SK-N-SH (cell line): Measurements from ENCODE around the gene WNT4. TPM values are rescaled to one million over a fixed set of nuclear protein-coding genes. Genes with fewer than 3 reads are reported as not detected.

Source experiments
- CTCF ChIA-PET: fragments of 300-600, 350-600 bp; formaldehyde crosslinking; extraction: SDS; loops from one replicate; lab custom pipeline; 2021; lab: Yijun Ruan, JAX
- POLR2A ChIA-PET: fragments of 350-600 bp; sonication (Branson Sonifier 250); formaldehyde crosslinking; extraction: SDS; loops from one replicate; lab custom pipeline; 2020; ENCODE audit warnings: antibody characterized with exemption, inconsistent platforms; lab: Yijun Ruan, JAX
- DNase-seq: peaks from one replicate; pipeline ENCODE4 v3.0.0; 2012
- H2AFZ ChIP-seq: fragments of 200-600 bp; sonication (generic); 2 replicates; pipeline ENCODE4 v1.8.1; 2016; ENCODE audit warnings: antibody characterized with exemption, mild to moderate bottlenecking, low read depth
- H3F3A ChIP-seq: fragments of 200-600 bp; sonication (generic); replicated peaks from 2 replicates; pipeline ENCODE3; 2016; ENCODE audit warnings: antibody characterized with exemption, mild to moderate bottlenecking; ENCODE audit not compliant: insufficient read depth
- H3K27ac ChIP-seq, 2 experiments: fragments of 200-500 bp in 1 of 2; fragments of 200-600 bp in 1 of 2; sonication (Bioruptor generic) in 1 of 2; sonication (generic), shearing (Covaris generic) in 1 of 2; 2 replicates each; pipeline versions ENCODE4 v1.5.1 to v1.6.1; 2014 to 2016; ENCODE audit warnings: low read depth in 2 of 2, inconsistent platforms in 1 of 2, low read length in 1 of 2, mild to moderate bottlenecking in 1 of 2, mixed read lengths in 1 of 2
- H3K27me3 ChIP-seq: fragments of 200-600 bp; sonication (generic), shearing (Covaris generic); 2 replicates; pipeline ENCODE4 v1.6.1; 2016; ENCODE audit warnings: mixed run types; ENCODE audit not compliant: insufficient read depth
- H3K36me3 ChIP-seq, 2 experiments: fragments of 200-500 bp in 1 of 2; fragments of 200-600 bp in 1 of 2; sonication (Bioruptor generic) in 1 of 2; sonication (generic) in 1 of 2; replicated peaks in 1 of 2; 2 replicates each; pipeline versions ENCODE3 to v1.5.1; 2014 to 2016; ENCODE audit warnings: low read length in 1 of 2, mild to moderate bottlenecking in 1 of 2; ENCODE audit not compliant: insufficient read depth in 2 of 2, control insufficient read depth in 1 of 2
- H3K4me1 ChIP-seq, 2 experiments: fragments of 200-500 bp in 1 of 2; fragments of 200-600 bp in 1 of 2; sonication (Bioruptor generic) in 1 of 2; sonication (generic), shearing (Covaris generic) in 1 of 2; 2 replicates each; pipeline versions ENCODE4 v1.5.1 to v1.6.1; 2014 to 2016; ENCODE audit warnings: low read depth in 1 of 2, low read length in 1 of 2, mixed run types in 1 of 2; ENCODE audit not compliant: insufficient read depth in 2 of 2, control insufficient read depth in 1 of 2
- H3K4me2 ChIP-seq: fragments of 200-600 bp; sonication (generic), shearing (Covaris generic); 2 replicates; pipeline ENCODE4 v1.6.1; 2017; ENCODE audit warnings: mixed run types
- H3K4me3 ChIP-seq, 2 experiments: fragments of 200-500 bp in 1 of 2; fragments of 200-600 bp in 1 of 2; sonication (Bioruptor generic) in 1 of 2; sonication (generic), shearing (Covaris generic) in 1 of 2; 2 replicates each; pipeline versions ENCODE4 v1.5.1 to v1.8.1; 2014 to 2016; ENCODE audit warnings: low read depth in 2 of 2, inconsistent platforms in 1 of 2, low read length in 1 of 2, mild to moderate bottlenecking in 1 of 2, mixed read lengths in 1 of 2, moderate library complexity in 1 of 2
- H3K79me2 ChIP-seq: fragments of 200-600 bp; sonication (generic); 2 replicates; pipeline ENCODE4 v1.8.1; 2017; ENCODE audit warnings: mild to moderate bottlenecking; ENCODE audit not compliant: insufficient read depth
- H3K9ac ChIP-seq: fragments of 200-600 bp; sonication (generic); 2 replicates; pipeline ENCODE4 v1.6.1; 2017; ENCODE audit warnings: mixed run types
- H3K9me2 ChIP-seq: fragments of 200-600 bp; sonication (generic); 2 replicates; pipeline ENCODE4 v1.6.1; 2017; ENCODE audit warnings: mixed run types
- H3K9me3 ChIP-seq: fragments of 200-600 bp; sonication (generic); 2 replicates; pipeline ENCODE4 v1.6.1; 2017; ENCODE audit warnings: mixed run types, mild to moderate bottlenecking, moderate library complexity
- H4K20me1 ChIP-seq: fragments of 200-600 bp; sonication (generic); 2 replicates; pipeline ENCODE4 v1.6.1; 2017; ENCODE audit warnings: mild to moderate bottlenecking, mixed run types; ENCODE audit not compliant: insufficient read depth
- CHD2 ChIP-seq: fragments of 150-350 bp; IDR thresholded peaks from 2 replicates; pipeline ENCODE4 v1.6.1; 2018; ENCODE audit warnings: low read length; ENCODE audit not compliant: partially characterized antibody
- FOXM1 ChIP-seq: IDR thresholded peaks from 2 replicates; pipeline ENCODE4 v1.4.0; 2012; ENCODE audit warnings: low read depth, mild to moderate bottlenecking
- MAX ChIP-seq: IDR thresholded peaks from 2 replicates; pipeline ENCODE4 v1.4.0; 2012; ENCODE audit warnings: low read depth
- MXI1 ChIP-seq: IDR thresholded peaks from 2 replicates; pipeline ENCODE4 v1.6.1; 2012; ENCODE audit warnings: mild to moderate bottlenecking, low read depth, low read length, improper control_type of control experiment
- NFIC ChIP-seq: IDR thresholded peaks from 2 replicates; pipeline ENCODE4 v1.4.0; 2012; ENCODE audit warnings: borderline replicate concordance
- NRF1 ChIP-seq: IDR thresholded peaks from 2 replicates; pipeline ENCODE4 v1.6.1; 2012; ENCODE audit warnings: low read depth, mild to moderate bottlenecking, low read length
- POLR2AphosphoS5 ChIP-seq: IDR thresholded peaks from 2 replicates; pipeline ENCODE4 v1.6.1; 2012; ENCODE audit warnings: low read depth, low read length
- RAD21 ChIP-seq: IDR thresholded peaks from 2 replicates; pipeline ENCODE4 v1.6.1; 2012; ENCODE audit warnings: mild to moderate bottlenecking, low read length
- RCOR1 ChIP-seq: fragments of 150-350 bp; IDR thresholded peaks from 2 replicates; pipeline ENCODE4 v1.6.1; 2017; ENCODE audit warnings: antibody characterized with exemption, low read length
- REST ChIP-seq: IDR thresholded peaks from 2 replicates; pipeline ENCODE4 v1.6.1; 2012; ENCODE audit warnings: mild to moderate bottlenecking, low read depth, low read length, moderate library complexity
- RXRA ChIP-seq: IDR thresholded peaks from 2 replicates; pipeline ENCODE4 v1.4.0; 2012; ENCODE audit warnings: low read depth, mild to moderate bottlenecking, borderline replicate concordance
- TCF12 ChIP-seq: IDR thresholded peaks from 2 replicates; pipeline ENCODE4 v1.4.0; 2012
- TEAD4 ChIP-seq: IDR thresholded peaks from 2 replicates; pipeline ENCODE4 v1.4.0; 2012; ENCODE audit warnings: mild to moderate bottlenecking, borderline replicate concordance; ENCODE audit not compliant: insufficient read depth
- USF2 ChIP-seq: fragments of 150-350 bp; IDR thresholded peaks from 2 replicates; pipeline ENCODE4 v1.6.1; 2017; ENCODE audit warnings: antibody characterized with exemption, low read length, low read depth, borderline replicate concordance
- ZBTB33 ChIP-seq: IDR thresholded peaks from 2 replicates; pipeline ENCODE4 v1.4.0; 2012; ENCODE audit warnings: low read depth, borderline replicate concordance
- WGBS: methylation state at CpG from one replicate; pipeline ENCODE4 v1.1.6; 2017; ENCODE audit warnings: low lambda C conversion rate; 5-methylcytosine and 5-hydroxymethylcytosine counted together
- polyA plus RNA-seq, 3 experiments: library from polyadenylated mRNA; depleted of rRNA; stranded (reverse); fragments of >200 nt; gene quantifications; 2 replicates each; pipeline ENCODE4 v1.2.3, GENCODE V29; 2012
- TF ChIP-seq, protein P1 (sequence below): fragments of 150-350 bp; IDR thresholded peaks from 2 replicates; pipeline ENCODE4 v1.6.1; 2016; ENCODE audit warnings: mild to moderate bottlenecking, low read depth, low read length

The WNT4 gene
- polyA plus RNA-seq, 1 of the 3 experiments (the other 2 are of a cell fraction) = 0.03 TPM

GRCh38 chr1:22166439-22166838 lies 23.5 kb upstream of the WNT4 start:
- 53% methylated on average over 1 of the region's 1 CpG for WGBS
- ChIA-PET CTCF (interaction anchor here (0.9 kb wide), 1 partner anchor 35 kb away, joined by 3 read pairs; no protein-coding TSS in a partner anchor), POLR2A (no interaction called here)
- H3K4me2 ChIP-seq = no peak overlapping the region
- H3K9ac ChIP-seq = no peak overlapping the region
- no peak overlapping the region for H3K4me3 ChIP-seq
- no peaks in the 10 kb centered on the region for H3K36me3 ChIP-seq
- no peaks in the 10 kb centered on the region for H3K9me3 ChIP-seq
- DNase-seq = no peak
- H4K20me1 ChIP-seq = no peaks in the 10 kb centered on the region
- no peaks in the 10 kb centered on the region for H3K79me2 ChIP-seq
- no peaks in the 10 kb centered on the region for H3K9me2 ChIP-seq
- no peak overlapping the region for H3K27ac ChIP-seq
- H3K4me1 ChIP-seq = peaks cover 0 to 8% of the 10 kb centered on the region in 2 experiments; a peak in 1 of 4 replicates
- no peaks in the 10 kb centered on the region for H3F3A ChIP-seq
- H3K27me3 ChIP-seq = no peaks in the 10 kb centered on the region; the same call in 1 of the 2 replicates
- H2AFZ ChIP-seq = no peak overlapping the region
- no peak for TF ChIP-seq REST
- TF ChIP-seq NFIC = no peak
- TF ChIP-seq RXRA = no peak
- TF ChIP-seq RCOR1 = no peak
- TF ChIP-seq NRF1 = no peak
- TF ChIP-seq POLR2AphosphoS5 = no peak
- TF ChIP-seq FOXM1 = no peak
- TF ChIP-seq TEAD4 = no peak
- TF ChIP-seq MXI1 = no peak
- TF ChIP-seq, protein P1, sequence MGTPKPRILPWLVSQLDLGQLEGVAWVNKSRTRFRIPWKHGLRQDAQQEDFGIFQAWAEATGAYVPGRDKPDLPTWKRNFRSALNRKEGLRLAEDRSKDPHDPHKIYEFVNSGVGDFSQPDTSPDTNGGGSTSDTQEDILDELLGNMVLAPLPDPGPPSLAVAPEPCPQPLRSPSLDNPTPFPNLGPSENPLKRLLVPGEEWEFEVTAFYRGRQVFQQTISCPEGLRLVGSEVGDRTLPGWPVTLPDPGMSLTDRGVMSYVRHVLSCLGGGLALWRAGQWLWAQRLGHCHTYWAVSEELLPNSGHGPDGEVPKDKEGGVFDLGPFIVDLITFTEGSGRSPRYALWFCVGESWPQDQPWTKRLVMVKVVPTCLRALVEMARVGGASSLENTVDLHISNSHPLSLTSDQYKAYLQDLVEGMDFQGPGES = no peak
- no peak for TF ChIP-seq USF2
- TF ChIP-seq ZBTB33 = no peak
- no peak for TF ChIP-seq CHD2
- no peak for TF ChIP-seq RAD21
- TF ChIP-seq TCF12 = no peak
- no peak for TF ChIP-seq MAX
